NCI-H524 treated with DMSO at 0.1 percent for 48 hours (cell line): ENCODE data around the gene ASGR2.
"Not testable (repeated sequence)": the region's sequence is repeated elsewhere in the genome, so short reads cannot be mapped to it uniquely, and the experiment has no call there.

Experiments used
- DNase-seq: peaks from one replicate; lab custom pipeline; 2025; lab: John Stamatoyannopoulos, UW

Gene ASGR2

DNA sequence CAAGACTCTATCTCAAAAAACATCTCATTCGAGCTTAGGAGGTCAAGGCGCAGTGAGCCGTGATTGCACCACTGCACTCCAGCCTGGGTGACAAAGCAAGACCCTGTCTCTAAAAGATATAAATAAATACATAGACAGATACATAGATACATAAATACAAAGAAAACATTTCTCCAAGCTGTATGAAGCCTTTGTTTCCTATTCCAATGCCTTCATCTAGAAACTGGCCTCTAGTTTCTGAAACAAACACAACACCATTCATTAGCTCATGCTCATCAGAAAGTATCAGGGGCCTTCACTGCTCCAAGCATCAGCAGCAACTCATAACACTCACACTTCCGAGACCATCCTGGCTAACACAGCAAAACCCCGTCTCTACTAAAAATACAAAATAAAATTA lies 10.3 kb upstream of the ASGR2 start:
- no peak for DNase-seq

DNA sequence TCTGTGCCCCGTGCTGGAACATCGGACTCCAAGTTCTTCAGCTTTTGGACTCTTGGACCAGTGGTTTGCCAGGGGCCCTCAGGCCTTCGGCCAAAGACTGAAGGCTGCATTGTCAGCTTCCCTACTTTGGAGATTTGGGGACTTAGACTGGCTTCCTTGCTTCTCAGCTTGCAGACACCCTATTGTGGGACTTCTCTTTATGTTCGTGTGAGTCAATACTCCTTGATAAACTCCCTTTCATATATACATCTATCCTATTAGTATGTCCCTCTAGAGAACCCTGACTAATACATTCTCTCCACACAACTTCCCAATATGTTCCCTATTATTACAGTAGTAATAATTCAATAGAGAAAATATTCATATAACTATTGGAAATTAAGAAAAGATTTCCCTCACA lies 9.2 kb upstream of the ASGR2 start:
- no peak for DNase-seq

DNA sequence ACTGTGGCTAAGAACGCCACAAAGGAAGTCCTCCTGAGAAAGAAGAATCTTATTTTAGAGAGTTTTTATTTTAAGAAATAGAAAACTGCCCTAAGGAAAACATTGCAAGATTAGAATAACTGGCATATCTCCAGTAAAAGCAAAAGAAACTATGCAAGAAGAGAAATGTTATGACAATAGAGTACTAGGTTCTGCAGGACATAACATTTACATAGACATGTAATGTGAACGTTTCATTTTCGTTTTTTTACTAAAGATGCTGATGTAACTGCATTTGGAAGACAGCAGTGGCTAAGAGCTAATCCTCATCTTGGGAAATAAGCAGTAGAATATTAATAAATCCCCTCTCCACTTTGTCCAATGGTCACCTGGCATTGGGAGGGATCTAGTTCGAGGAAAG lies 7.8 kb upstream of the ASGR2 start:
- DNase-seq = no peak

DNA sequence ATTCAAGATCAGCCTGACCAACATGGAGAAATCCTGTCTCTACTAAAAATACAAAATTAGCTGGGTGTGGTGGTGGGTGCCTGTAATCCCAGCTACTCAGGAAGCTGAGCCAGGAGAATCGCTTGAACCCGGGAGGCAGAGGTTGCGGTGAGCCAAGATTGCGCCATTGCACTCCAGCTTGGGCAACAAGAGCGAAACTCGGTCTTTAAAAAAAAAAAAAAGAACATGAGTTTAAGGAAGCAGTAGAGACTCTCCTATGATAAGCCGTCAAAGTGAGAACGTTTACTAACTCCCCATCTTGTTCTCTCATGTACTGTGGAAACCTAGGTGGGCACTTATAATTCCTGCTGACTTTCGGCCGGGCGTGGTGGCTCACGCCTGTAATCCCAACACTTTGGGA lies 6.0 kb upstream of the ASGR2 start:
- DNase-seq = not testable (repeated sequence)

DNA sequence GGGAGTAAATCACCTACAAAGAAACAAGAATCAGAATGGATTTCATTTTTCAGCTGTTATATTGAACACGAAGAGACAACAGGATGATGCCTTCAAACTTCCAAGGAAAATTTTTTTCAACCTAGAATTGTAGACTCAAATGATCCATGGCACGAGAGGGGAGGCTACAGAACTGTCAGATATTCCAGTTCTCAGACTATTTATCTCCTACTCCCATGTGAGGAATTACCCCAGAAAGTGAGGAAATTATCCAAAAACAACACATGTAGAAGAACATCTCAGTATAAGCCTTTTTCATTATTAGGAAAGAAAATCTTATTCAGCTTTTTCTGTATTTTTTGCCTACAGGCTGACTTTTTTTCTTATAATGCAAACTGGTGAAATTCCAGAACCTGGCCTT lies 5.5 kb upstream of the ASGR2 start:
- no peak for DNase-seq

DNA sequence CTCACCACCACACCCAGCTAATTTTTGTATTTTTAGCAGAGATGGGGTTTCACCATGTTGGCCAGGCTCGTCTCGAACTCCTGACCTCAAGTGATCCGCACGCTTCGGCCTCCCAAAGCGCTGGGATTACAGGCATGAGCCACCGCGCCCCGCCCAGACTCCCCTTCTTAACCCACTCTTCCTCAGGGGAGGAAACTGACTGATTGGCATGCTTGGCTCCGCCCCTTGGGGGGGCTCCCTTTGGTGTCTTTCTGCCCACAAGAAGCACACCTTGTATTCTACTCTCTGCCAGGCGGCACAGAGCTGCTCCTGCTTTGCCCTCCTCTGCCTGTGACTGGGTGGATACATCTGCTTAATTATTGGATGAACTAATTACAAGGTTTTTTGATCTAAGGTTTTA lies 4.7 kb upstream of the ASGR2 start:
- no peak for DNase-seq

DNA sequence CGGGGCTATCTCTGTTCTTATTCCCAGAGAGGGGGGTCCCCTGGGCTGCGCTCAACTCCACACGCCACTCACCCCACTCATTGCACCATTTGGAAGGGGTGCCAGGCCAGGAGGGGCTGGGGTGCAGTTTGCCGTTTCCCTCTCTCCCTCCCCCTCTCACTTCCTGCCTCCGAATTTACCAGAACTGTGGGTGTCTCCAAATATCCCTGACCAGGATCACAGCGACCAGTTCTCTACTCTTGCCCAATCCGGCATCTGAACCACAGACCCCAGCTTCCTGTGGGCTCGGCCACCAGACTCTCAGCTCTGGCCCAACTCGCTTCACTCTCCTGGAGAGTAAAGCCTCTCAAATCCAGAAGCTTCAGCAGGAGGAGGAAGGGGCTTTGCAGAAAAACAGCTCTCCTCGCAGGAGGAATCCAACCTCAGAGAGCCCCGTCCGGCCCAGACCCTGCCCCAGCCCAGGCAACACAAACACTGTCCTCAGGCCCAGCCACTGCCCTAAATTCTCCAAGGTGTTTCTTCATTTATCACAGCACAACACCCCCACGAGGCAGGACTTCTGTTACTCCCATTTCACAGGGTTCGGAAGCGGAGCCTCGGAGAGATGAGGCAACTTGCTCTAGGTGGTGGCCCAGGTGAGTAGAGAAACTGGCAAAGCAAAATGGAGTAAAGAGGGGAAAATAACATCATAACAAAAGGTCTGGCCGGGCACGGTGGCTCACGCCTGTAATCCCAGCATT lies 423 bp upstream of the ASGR2 start:
- no peak for DNase-seq

DNA sequence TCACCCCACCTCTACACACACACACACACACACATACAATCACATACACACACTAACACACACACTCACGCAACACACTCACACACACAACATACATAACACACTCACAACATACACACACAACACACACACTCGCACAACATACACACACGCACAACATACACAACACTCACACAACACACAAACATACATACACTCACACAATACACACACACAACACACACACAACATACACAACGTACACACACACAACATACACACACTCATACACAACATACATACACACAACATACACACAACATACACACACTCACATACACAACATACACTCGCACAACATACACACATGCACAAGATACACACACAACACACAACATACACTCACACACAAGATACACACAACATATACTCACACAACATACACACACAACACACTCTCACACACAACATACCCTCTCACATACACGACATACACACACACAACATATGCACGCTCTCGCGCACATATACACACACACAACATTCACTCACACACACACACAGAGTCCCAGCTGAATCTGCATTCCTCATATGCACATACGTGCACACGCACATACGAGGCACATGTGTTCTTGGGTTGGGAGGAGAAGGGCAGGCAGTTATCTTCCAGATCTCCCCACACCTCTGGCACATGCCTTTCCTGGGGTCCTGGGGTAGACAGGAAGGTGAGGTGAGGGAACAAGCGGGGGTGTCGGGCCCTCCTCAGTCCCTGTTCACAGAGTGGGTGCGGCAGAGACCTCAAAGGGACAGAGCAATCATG lies 1.1 kb downstream of the ASGR2 start:
- no peak for DNase-seq

DNA sequence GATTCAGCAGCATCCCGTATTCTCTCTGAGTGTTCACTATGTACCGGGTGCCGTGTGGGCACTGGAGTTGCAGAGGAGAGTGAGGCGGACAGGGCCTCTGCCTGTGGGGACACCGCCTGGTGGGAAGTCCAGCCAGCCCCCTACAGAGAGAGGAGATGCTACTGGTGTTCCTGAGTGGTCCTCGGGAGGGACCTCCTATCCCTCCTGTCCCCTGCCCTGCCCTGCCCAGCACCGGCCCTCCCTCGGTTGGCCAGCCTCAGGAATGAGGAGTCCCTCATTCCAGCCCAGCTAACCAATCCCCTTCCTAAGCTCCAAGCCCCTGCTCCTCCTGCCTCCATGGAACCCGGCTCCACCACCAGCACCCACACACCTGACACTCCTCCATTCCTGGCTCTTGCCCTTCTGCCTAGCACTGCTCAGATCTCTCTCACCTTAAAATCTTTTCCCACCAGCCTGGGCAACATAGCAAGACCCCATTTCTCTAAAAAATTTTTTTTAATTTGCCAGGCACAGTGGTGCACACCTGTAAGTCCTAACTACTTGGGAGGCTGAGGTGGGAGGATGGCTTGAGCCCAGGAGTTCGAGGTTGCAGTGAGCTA lies 2.0 kb downstream of the ASGR2 start:
- DNase-seq = no peak

DNA sequence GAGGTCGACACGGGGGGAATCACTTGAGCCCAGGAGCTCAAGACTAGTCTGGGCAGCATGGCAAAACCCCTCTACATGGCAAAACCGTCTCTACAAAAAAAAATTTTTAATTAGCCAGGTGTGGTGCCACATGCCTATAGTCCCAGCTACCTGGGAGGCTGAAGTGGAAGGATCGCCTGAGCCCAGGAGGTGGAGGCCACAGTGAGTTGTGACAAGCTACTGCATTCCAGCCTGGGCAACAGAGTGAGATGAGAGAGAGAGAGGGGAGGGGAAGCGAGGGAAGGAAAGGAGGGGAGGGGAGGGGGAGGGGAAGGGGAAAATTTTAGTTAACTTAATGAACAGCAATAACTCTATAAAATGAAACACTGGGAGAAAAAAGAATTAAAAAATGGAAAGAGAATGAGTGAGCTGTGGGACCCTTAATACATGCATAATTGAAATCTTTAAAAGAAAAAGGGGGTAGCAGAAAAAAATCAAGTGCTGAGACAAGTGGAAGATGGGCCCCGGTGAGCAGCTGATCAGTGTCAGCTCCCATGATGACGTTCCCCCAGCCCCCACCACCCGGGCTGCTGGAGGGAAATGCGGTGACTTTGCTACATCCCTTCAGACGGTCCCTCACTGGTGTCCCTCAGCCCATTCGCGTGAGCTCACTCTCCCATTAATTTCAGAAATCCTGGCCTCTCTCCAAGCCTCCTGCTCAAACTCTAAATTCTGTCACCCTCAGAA lies 2.7 kb downstream of the ASGR2 start:
- DNase-seq = no peak

DNA sequence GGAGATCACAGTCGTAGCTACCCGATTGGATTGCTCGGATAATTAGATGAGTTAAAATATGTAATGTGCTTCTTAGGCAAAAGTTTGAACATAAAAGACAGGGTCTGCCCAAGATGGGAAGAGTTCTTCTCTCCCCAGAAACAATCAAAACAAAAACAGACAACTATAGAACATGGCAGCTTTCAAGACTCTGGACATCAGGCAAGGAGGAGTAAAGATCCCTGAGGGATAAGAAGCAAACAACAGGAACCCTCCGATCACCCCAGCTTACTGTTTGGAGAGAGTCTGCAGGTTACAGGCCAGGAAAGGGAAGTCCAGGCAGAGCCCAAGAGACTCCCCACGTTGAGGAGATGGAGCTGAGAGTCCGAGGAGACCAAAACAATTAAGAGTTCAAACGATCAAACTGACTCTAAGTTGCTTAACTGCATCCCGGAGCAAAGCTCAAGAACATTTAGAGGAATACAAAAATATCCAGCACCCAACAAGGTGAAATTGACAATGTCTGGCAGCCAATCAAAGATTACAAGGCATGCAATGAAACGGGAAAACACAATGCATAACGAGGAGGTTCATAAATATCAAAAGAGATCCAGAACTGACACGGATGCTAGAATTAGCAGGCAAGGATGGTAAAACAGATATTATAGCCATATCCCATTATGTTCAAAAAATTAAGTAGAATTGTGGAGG lies 3.9 kb downstream of the ASGR2 start:
- no peak for DNase-seq

DNA sequence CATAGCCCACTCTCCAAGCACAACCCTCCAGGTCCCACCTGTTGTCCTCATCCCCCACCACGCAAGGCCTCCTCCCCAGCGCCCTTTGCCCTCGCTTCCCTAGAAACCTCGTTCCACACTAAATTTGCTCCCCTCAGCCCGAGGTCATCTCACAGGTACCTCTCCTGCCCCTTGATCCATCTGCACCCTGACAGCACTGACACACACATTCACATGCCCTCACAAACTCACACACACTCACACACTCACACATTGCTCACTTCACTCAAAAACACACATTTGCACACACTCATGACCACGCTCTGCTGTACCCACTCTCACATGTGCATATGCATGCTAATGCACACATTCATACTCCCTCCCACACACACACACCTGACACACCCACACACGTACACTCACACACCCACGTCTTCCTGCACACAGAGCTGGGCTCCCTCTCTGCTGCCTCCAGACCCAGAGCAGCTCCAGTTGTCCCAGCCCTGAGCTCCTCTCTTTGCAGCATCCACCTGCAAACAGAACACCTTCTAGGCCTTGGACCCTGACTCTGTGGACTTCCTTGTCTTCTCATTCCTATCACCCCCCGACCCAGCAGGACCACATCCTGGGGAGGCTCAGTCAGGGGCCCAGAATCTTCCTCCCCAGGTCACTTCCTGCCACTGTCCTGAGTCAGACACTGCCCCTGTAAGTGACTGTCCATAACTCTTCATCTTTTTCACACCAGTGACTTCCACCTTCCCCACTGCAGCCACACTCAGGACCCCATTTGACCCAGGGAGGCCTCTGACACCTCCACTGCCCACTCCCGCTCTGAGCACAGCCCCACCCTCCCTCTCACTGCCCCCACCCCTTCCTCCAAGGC lies 4.9 kb downstream of the ASGR2 start:
- no peak for DNase-seq

DNA sequence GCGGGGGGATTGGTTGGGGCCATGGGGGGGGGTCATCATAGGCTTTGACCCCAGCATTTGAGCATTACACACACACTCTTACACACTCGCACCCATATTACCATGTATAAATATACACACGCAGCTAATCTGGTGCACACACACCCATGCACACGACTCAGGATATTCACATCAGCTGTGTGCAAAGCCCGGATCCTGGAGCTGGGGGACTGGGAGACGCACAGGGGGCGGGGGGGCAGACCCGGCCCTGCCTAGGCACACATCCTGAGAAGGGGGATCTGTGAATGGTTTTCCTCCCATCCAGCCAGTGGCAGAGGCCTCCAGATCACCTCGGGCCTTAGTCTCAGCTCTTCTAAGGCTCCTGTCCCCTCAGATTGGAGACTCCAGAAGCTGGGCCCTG lies 5.6 kb downstream of the ASGR2 start:
- no peak for DNase-seq

DNA sequence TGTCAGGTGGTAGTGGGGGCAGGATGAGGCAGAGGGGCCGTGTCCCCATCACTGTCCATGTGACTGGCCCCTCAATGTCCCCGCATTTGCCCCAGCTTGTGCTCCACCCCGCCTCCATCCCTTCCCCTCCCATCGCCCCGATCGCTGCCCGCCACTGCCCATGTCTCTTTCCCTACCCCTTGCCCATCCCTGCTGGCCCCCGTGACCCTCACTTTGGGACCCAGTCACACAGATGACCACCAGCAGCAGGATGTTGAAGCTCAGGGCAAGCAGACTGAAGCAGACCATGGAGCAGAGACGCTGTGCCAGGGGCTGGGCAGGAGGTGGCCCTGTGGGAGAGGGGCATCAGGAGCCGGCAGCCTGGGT lies 6.1 kb downstream of the ASGR2 start:
- no peak for DNase-seq

DNA sequence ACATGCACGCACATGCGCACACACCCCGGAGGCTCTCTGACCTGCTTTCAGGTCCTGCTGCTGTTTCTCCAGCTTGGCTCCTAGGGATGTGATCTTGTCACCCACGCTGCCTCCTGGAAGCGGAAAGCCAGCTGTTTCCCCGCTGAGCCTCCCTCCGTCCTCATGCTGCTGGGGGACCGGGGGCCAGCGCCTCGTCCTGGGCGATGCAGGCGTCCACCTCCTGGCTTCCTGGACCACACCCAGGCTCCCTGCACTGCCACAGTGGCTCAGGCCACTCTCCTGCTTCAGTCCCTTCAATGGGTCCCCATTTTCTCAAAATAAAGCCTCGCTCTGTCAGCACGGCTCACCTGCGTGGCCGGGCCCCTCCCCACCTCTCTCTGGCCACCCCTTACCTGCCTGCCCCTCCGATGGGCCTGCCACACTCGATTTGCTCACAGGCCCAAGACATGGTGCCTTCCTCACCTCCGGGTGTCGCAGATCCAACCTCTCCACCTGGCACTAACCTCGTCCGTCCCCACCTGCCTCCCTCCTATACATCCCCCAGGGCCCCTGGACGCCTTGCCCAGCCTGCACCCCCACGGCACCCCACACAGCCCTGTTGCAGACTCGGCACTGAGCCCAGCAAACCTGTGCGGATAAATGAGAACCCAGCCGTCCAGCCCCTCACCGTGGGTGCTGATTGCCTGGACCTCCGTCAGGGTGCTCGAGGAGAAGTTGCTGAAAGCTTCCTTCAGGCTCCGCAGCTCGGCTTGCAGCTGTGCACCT lies 6.6 kb downstream of the ASGR2 start:
- no peak for DNase-seq

DNA sequence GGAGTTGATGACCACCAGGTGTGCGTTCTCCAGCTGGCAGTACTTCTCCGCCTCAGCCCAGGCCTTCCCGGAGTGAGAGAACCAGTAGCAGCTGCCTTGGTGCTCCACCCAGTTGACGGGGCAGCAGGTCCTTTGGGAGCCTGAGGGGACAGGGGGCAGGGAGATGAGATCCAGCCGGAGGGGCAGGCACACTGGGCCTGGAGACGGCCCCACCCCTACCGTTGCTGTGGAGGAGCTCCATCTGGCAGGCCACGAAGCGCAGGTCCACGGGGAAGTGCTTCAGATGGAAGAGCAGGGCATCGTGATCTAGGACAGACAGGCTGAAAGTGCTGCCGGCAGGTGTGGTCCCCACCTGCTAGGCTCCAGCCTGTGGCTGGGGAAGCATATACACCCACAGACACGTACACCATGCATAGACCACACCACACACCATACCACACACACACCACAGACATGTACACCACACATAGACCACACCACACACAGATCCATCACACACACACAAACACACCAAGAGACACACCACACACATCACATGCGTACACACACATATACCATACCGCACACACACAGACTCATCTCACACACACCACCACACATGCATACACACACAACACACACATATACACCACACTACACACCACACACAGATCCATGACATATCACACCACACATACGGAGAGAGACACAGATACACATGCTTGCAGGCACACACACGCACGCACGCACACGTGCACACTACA lies 7.4 kb downstream of the ASGR2 start:
- DNase-seq = no peak

DNA sequence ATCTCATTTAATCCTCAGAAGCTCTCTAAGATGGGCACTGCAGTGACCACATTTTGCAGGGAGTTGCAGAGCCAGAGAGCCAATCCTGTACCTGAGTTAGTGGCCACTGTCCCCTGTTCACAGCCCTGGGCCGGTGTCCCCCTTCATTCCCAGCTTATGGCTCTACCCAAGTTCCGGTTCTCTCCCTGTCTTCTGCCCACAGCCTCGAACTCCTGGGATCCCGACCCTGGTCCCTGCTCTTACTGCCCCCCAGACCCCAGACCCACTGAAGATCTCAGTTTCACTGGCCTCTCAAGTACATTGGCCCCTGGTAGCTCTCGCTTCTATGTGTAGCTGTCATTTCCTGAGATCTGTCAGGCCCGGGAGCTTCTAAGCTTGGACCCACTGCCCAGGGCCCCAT lies 12.2 kb downstream of the ASGR2 start:
- no peak for DNase-seq

DNA sequence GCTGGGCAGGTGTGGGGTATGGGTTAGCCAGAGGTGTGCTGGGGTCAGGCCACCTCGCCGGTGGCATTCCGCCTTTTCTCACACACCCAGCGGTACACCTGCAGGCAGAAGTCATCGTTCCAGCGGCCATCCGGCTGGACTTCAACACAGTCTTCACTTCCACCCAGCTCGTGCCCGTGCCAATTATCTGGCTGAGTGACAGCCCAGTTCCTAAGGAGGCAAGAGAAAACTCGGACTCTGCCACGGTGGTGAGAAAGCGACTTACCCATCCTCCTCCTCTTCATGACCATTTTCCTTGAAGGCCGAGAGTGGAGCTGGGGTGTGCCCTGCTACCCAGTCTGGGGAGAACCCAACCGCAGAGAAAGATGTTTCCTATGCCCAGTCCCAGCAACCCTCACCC lies 13.1 kb downstream of the ASGR2 start:
- no peak for DNase-seq

DNA sequence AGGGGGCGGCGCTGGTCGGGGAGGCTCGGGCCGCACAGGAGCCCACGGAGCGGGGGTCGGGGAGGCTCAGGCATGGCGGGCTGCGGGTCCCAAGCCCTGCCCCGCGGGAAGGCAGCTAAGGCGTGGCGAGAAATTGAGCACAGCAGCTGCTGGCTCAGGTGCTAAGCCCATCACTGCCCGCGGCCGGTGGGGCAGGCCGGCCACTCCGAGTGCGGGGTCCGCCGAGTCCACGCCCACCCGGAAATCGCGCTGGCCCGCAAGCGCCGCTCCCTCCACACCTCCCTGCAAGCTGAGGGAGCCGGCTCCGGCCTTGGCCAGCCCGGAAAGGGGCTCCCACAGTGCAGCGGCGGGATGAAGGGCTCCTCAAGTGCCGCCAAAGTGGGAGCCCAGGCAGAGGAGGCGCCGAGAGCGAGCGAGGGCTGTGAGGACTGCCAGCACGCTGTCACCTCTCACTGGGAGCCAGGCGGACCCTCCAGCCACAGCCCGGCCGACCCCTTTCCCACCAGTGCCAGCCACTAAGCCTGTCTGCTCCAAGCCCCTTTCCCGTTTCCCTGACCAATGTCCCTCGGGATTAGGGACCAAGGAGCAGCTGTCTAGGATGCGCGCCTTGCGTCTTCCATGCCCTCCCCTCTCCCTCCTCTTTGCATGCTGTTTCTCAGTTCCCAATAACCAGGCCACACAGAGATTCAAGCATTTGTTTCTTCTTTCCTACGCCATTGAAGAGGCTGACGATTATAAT lies 13.8 kb downstream of the ASGR2 start:
- not testable (repeated sequence) for DNase-seq
